Stomach (tissue), 9 donors: ENCODE measurements around the gene EPHA6. TPM values are rescaled to one million over a fixed set of nuclear protein-coding genes. Genes with fewer than 3 reads are reported as not detected.
A peak's percentile ranks its signal among the peaks of the same experiment; 100 is the strongest.

Source experiments
- DNase-seq, 2 donors: peaks; one replicate each; pipeline versions ENCODE4 v3.0.0 to v3.0.0-alpha.2; 2013 to 2019
- H3K27ac ChIP-seq, 5 donors: fragments of 200-600 bp in 4 of 5; sonication (generic) in 4 of 5; one replicate each; pipeline ENCODE4 v1.5.1; 2013 to 2019; ENCODE audit warnings: mild to moderate bottlenecking in 1 of 5, moderate library complexity in 1 of 5
- H3K27me3 ChIP-seq, 3 donors: fragments of 200-600 bp; sonication (generic); one replicate each; pipeline ENCODE4 v1.5.1; 2017 to 2019; ENCODE audit warnings: mixed run types in 1 of 3
- H3K36me3 ChIP-seq, 4 donors: fragments of 200-600 bp; sonication (generic); 1 replicate in 3 of 4; 2 replicates in 1 of 4; pipeline ENCODE4 v1.5.1; 2016 to 2019
- H3K4me1 ChIP-seq, 4 donors: fragments of 200-600 bp; sonication (generic); one replicate each; pipeline ENCODE4 v1.5.1; 2016 to 2019
- H3K4me3 ChIP-seq, 4 donors: fragments of 200-600 bp; sonication (generic) in 3 of 4; one replicate each; pipeline ENCODE4 v1.5.1; 2016 to 2019; ENCODE audit warnings: mild to moderate bottlenecking in 1 of 4
- H3K9me3 ChIP-seq, 4 donors: fragments of 200-600 bp; sonication (generic); one replicate each; pipeline ENCODE4 v1.5.1; 2016 to 2019
- CTCF ChIP-seq, 7 experiments: fragments of 450-650 bp in 4 of 7; fragments of 200-600 bp in 3 of 7; sonication (generic) in 3 of 7; IDR thresholded peaks; one replicate each; pipeline ENCODE4 v1.5.1; 2016 to 2019; ENCODE audit warnings: antibody characterized with exemption in 7 of 7, control low read depth in 2 of 7, mild to moderate bottlenecking in 1 of 7
- EP300 ChIP-seq: sonication (generic); formaldehyde crosslinking; IDR thresholded peaks from one replicate; pipeline ENCODE4 v1.6.1; 2017; ENCODE audit warnings: antibody characterized with exemption
- POLR2A ChIP-seq, 4 donors: fragments of 450-650 bp; IDR thresholded peaks; one replicate each; pipeline ENCODE4 v1.6.1; 2016; ENCODE audit warnings: antibody characterized with exemption in 4 of 4, control low read depth in 2 of 4, mild to moderate bottlenecking in 1 of 4, moderate library complexity in 1 of 4
- POLR2AphosphoS5 ChIP-seq, 3 donors: sonication (generic); formaldehyde crosslinking; IDR thresholded peaks; one replicate each; pipeline ENCODE4 v1.6.1; 2016; ENCODE audit warnings: antibody characterized with exemption in 3 of 3
- WGBS, 5 donors: extraction: QIAGEN DNeasy Blood & Tissue Kit in 3 of 5; methylation state at CpG; one replicate each; pipeline versions ENCODE4 v1.1.5 to v1.1.7; 2013 to 2018; 5-methylcytosine and 5-hydroxymethylcytosine counted together
- intact Hi-C: fragments of 100-400 bp; cut with DNase I; formaldehyde crosslinking; loops from one replicate; pipeline ENCODE4 v1.15.1; 2023; ENCODE audit warnings: low total_unique reads
- polyA plus RNA-seq, 3 donors: library from polyadenylated mRNA; stranded (reverse); fragments of 200-250 nt; gene quantifications; one replicate each; pipeline ENCODE4 v1.2.3, GENCODE V29; 2013
- total RNA-seq, 5 donors: library from RNA; depleted of rRNA; stranded (reverse); fragments of >200 nt; gene quantifications; one replicate each; pipeline versions ENCODE4 v1.1.0 to v1.2.3, GENCODE V29; 2014 to 2016
- donor health status: healthy with polysubstance abuse.
- donor health status: Bipolar disorder and iron deficiency.
- donor health status: healthy.

Gene EPHA6
- total and polyA plus RNA-seq, 8 donors, result 0.18 to 179 (median 14.7) TPM; not detected in 4

GRCh38 chr3:97576221-97576620 lies 761.8 kb downstream of the EPHA6 start:
- WGBS, 5 donors, result 45 to 83% (median 74%) methylated on average over 2 of the region's 2 CpGs
- H3K27ac ChIP-seq, result no peak overlapping the region
- intact Hi-C loops, result no loop called here
- no peaks in the 10 kb centered on the region for H3K36me3 ChIP-seq
- no peaks in the 10 kb centered on the region for H3K4me1 ChIP-seq
- H3K27me3 ChIP-seq, result no peaks in the 10 kb centered on the region
- DNase-seq, result no peak
- TF ChIP-seq CTCF (IDR thresholded peaks at IDR 0.05), result no peak
- no peak for TF ChIP-seq POLR2AphosphoS5 (IDR thresholded peaks at IDR 0.05)
- TF ChIP-seq POLR2A (IDR thresholded peaks at IDR 0.05), result no peak
- no peak for TF ChIP-seq EP300
- H3K4me3 ChIP-seq, result no peak overlapping the region
- H3K9me3 ChIP-seq, result no peaks in the 10 kb centered on the region

- no peak overlapping the region for H3K4me3 ChIP-seq
- no peak for TF ChIP-seq EP300
- no peak for TF ChIP-seq CTCF (IDR thresholded peaks at IDR 0.05)
- no peak for TF ChIP-seq POLR2A (IDR thresholded peaks at IDR 0.05)
- TF ChIP-seq POLR2AphosphoS5 (IDR thresholded peaks at IDR 0.05), result no peak
- intact Hi-C loops, result no loop called here
- DNase-seq, result peak in 1 of 2 donors; percentile 7
- H3K9me3 ChIP-seq, result no peaks in the 10 kb centered on the region
- H3K4me1 ChIP-seq, result no peaks in the 10 kb centered on the region
- H3K36me3 ChIP-seq, result no peaks in the 10 kb centered on the region
- WGBS, 5 donors, result 58 to 69% (median 58%) methylated on average over 3 of the region's 3 CpGs
- no peak overlapping the region for H3K27ac ChIP-seq
- no peaks in the 10 kb centered on the region for H3K27me3 ChIP-seq
Observed at GRCh38 chr3:97579365-97579764, 765.0 kb downstream of the EPHA6 start.

GRCh38 chr3:97610626-97611025 lies 796.2 kb downstream of the EPHA6 start:
- Histone ChIP-seq H3K27me3 (no peaks in the 10 kb centered on the region), H3K36me3 (no peaks in the 10 kb centered on the region), H3K27ac (no peak overlapping the region), H3K9me3 (peaks cover 0 to 4% (median 0%) of the 10 kb centered on the region in 4 donors), H3K4me3 (no peak overlapping the region), H3K4me1 (no peaks in the 10 kb centered on the region)
- TF ChIP-seq EP300, result no peak
- no peak for TF ChIP-seq CTCF (IDR thresholded peaks at IDR 0.05)
- no peak for TF ChIP-seq POLR2A (IDR thresholded peaks at IDR 0.05)
- no peak for TF ChIP-seq POLR2AphosphoS5 (IDR thresholded peaks at IDR 0.05)
- no peak for DNase-seq
- 69 to 78% (median 75%) methylated on average over 2 of the region's 2 CpGs for WGBS, 5 donors
- intact Hi-C loops, result no loop called here

GRCh38 chr3:97612632-97613031 lies 798.2 kb downstream of the EPHA6 start:
- WGBS, 5 donors, result 76 to 93% (median 87%) methylated on average over 1 of the region's 1 CpG
- no peaks in the 10 kb centered on the region for H3K4me1 ChIP-seq
- no peak for DNase-seq
- no peak overlapping the region for H3K4me3 ChIP-seq
- H3K27ac ChIP-seq, result no peak overlapping the region
- intact Hi-C loops, result no loop called here
- TF ChIP-seq CTCF (IDR thresholded peaks at IDR 0.05), result no peak
- no peak for TF ChIP-seq POLR2A (IDR thresholded peaks at IDR 0.05)
- TF ChIP-seq POLR2AphosphoS5 (IDR thresholded peaks at IDR 0.05), result no peak
- TF ChIP-seq EP300, result no peak
- no peaks in the 10 kb centered on the region for H3K36me3 ChIP-seq
- H3K9me3 ChIP-seq, result peaks cover 0 to 20% (median 0%) of the 10 kb centered on the region in 4 donors
- no peaks in the 10 kb centered on the region for H3K27me3 ChIP-seq
